A549 treated with DMSO at 1 μM for 4 hours (cell line): ENCODE results near the gene GPD1L. TPM values are rescaled to one million over a fixed set of nuclear protein-coding genes. Genes with fewer than 3 reads are reported as not detected.

Experiments
- total RNA-seq: library from RNA; stranded (reverse); fragments of 200-300 nt; extraction: Qiagen RNA extraction; gene quantifications from 5 replicates; pipeline ENCODE4 v1.2.3, GENCODE V29; 2022; ENCODE audit warnings: low read depth

The GPD1L gene
- 17.0 to 20.5 TPM (median 20.2 TPM) in 5 replicates for total RNA-seq

DNA sequence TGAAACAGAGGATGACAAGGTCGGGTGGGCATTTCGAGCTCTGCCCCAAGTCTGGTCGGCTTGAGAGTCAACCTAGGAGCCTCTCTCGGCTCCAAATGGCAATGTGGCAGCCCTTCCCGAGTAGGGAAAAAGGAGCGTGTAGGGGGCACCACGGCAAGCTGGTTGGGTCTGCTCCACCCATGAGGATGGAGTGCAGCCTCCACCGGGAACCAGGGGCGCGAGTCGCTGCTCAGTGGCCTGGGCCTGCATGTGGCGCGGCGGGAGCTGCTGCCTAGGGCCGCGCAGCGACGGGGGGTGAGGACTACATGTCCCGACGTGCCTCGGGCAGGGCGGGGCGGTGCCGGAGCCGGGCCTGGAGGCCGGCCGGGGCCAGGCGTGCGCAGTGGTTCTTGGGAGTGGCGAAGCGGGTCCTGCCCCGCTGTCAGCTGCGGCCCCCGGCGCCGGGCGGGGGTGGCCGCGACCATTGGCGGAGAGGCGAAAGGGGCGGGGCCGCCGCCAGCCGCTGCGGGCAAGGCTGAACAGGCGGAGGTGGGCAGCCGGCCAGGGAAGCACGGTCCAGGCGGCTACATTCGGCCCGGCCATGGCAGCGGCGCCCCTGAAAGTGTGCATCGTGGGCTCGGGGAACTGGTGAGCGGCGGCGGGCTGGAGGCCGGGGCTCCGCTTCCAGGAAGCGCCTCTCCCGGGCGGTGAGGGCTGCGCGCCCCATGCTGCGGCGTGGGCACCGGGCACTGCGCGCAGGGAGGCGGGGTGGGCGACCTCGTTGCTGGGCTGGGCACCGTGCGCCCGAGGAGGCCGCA is at the start of gene GPD1L:
GPD1L (plus strand) TSS at position 489 of the 797 bp plus-strand sequence; CDS start at position 581, 92 bp downstream.

Other genes with a start within 250 kb of the GPD1L start
- 11.4 to 18.3 TPM (median 15.9 TPM) in 5 replicates for gene OSBPL10, start 125.4 kb upstream of the GPD1L start, total RNA-seq
- gene ZNF860, start 124.9 kb upstream of the GPD1L start, total RNA-seq = 0.97 to 1.5 TPM (median 1.1 TPM) in 5 replicates
- 4.6 to 11.2 TPM (median 9.9 TPM) in 5 replicates for gene CMTM8, start 132.1 kb downstream of the GPD1L start, total RNA-seq